ENCODE measurements around the gene LGR5.
A peak's percentile ranks its signal among the peaks of the same experiment; 100 is the strongest.

GRCh38 chr12:71439613-71440344, at the start of gene LGR5:
- TF ChIP-seq CTCF (IDR thresholded peaks at IDR 0.05; ENCODE audit: extremely low read depth in 1 of 2, insufficient read depth in 1 of 2, low read depth in 1 of 2, low read length in 2 of 2) (no peak), EZH2 (IDR thresholded peaks at IDR 0.05; ENCODE audit: borderline replicate concordance, low read depth, low read length, severe bottlenecking) (peak; percentile 14), POLR2AphosphoS5 (IDR thresholded peaks at IDR 0.05; ENCODE audit: insufficient read depth, low read depth, low read length) (no peak)

Measured in endothelial cell of umbilical vein (primary cell).